Measurements from ENCODE around the gene CAPN2.

DNA sequence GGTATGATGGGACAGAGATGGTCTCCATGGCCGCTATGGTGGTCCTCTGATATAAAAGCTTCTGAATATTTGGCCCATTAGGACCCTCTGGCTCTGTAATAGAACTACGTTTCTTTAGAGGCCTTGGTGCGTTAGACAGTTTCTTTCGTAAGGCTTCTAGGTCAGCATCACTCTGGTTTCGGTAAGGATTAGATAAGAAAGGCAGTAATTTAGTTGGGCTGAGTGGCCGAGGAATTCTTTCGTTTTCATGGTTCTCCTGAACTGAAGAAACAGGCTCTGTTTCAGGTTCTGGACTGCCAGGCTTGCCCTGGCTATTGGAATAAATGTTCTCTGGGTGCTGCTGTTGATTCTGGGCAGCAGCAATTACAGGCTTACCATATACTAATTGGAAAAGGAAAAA is 83.9 kb downstream of the CAPN2 start:
- TF ChIP-seq CTCF (IDR thresholded peaks at IDR 0.05) (no peak), POLR2A (IDR thresholded peaks at IDR 0.05) (no peak)

All from testis (tissue), 2 donors.